Measurements from ENCODE around the gene EHD1.

EHD1 gene

DNA sequence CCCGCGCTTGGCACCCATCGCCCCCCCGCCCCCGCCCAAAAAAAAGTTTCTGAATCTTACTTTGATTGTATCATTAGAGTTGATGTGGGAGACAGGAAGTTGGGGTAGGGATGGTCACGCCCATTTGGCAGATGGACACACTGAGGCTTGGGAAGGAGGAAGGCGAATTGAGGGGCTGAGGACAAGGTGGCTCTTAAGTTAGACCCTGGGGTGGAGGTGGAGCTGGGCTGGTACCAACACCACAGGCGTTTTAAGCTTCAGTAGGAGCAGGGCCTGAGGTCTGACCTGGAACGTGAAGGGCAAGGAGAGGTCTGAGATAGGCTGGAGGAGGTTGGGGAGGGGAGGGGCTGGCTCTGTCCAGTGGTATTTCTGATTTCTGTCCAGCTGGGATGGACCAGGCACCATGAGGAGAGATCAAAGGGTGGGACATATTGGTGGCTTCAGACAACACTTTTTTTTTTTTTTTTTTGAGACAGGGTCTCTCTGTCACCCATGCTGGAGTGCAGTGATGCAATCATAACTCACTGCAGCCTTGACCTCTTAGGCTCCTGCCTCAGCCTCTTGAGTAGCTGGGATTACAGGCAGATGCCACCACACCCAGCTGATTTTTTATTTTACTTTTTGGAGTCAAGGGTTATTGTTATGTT, 33.2 kb downstream of the EHD1 start:
- DNase-seq (ENCODE audit: extremely low spot score), result no peak
- TF ChIP-seq CTCF (IDR thresholded peaks at IDR 0.05; ENCODE audit: control extremely low read depth, extremely low read depth, low read depth, missing control alignments), result no peak
- CTCF ChIA-PET, result interaction anchor here (1.3 to 33.1 kb wide), 9 partner anchors 10 to 276 kb away, joined by 3 to 1137 read pairs (median 11); partner anchors contain the start of genes ARL2, BATF2, EHD1 and TM7SF2
- POLR2A ChIA-PET, result interaction anchor here (1.4 to 11.9 kb wide), 2 partner anchors 31 to 272 kb away, joined by 3 to 129 read pairs; partner anchors contain the start of genes EHD1 and ZNHIT2

DNA sequence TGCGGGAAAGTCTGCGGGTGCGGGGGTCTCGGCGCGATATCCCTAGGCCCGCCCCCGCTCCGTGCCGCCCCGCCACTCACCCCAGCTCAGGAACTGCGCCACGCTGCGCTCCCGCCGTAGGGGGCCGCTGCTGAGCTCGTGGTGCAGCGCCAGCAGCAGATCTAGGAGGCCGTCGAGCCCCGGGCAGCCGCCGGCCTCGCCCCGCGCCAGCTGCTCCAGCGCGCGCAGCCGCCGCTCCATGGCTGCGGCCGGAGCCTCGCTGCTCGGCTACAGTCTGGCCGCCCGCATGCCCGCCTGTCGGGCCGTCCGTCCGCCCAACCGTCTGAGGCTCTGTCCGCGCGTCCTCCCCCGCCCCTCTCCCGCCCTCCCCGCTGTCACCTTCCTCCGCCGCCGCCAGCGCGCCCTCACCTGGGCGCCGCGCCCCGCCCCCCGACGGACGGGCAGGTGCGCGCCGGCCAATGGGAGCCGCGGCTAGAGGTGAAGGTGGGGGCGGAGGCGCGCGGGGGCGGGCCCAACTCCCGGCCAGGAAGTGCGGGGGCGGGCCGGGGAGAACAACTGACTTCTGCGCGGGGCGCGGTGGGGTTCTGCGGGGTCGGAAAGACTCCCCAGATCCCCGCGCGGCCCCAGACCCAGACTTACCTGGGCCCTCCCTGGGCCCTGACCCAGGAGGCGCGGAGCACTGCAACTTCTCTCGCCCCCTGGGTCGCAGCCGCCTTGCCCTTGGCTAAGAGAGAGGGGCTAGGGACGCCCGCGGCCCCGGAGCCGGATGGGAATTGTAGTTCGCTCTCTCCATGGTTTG, 33.9 kb downstream of the EHD1 start, which contains the start of gene CDC42BPG:
Gene CDC42BPG (minus strand): TSS at position 324 of the 799 bp plus-strand sequence. CDS start 84 bp downstream, at position 240.
- ChIA-PET POLR2A (interaction anchor here (1.4 to 11.9 kb wide), 2 partner anchors 31 to 273 kb away, joined by 3 to 129 read pairs; partner anchors contain the start of genes EHD1 and ZNHIT2), CTCF (interaction anchor here (0.8 to 33.1 kb wide), 18 partner anchors 8 to 277 kb away, joined by 3 to 1137 read pairs (median 4); partner anchors contain the start of genes ARL2, EHD1 and TM7SF2)
- DNase-seq (ENCODE audit: extremely low spot score), result peak; percentile 83
- TF ChIP-seq CTCF (IDR thresholded peaks at IDR 0.05; ENCODE audit: control extremely low read depth, extremely low read depth, low read depth, missing control alignments), result peak; percentile 82

GRCh38 chr11:64843686-64844329, 34.6 kb downstream of the EHD1 start:
- no peak for DNase-seq (ENCODE audit: extremely low spot score)
- POLR2A ChIA-PET, result interaction anchor here (1.4 kb wide), 1 partner anchor 274 kb away, joined by 3 read pairs; the partner anchor contains the start of gene ZNHIT2
- TF ChIP-seq CTCF (IDR thresholded peaks at IDR 0.05; ENCODE audit: control extremely low read depth, extremely low read depth, low read depth, missing control alignments), result no peak
- CTCF ChIA-PET, result interaction anchor here (0.8 to 33.1 kb wide), 15 partner anchors 8 to 267 kb away, joined by 3 to 1137 read pairs (median 4); partner anchors contain the start of genes ARL2, EHD1 and TM7SF2

DNA sequence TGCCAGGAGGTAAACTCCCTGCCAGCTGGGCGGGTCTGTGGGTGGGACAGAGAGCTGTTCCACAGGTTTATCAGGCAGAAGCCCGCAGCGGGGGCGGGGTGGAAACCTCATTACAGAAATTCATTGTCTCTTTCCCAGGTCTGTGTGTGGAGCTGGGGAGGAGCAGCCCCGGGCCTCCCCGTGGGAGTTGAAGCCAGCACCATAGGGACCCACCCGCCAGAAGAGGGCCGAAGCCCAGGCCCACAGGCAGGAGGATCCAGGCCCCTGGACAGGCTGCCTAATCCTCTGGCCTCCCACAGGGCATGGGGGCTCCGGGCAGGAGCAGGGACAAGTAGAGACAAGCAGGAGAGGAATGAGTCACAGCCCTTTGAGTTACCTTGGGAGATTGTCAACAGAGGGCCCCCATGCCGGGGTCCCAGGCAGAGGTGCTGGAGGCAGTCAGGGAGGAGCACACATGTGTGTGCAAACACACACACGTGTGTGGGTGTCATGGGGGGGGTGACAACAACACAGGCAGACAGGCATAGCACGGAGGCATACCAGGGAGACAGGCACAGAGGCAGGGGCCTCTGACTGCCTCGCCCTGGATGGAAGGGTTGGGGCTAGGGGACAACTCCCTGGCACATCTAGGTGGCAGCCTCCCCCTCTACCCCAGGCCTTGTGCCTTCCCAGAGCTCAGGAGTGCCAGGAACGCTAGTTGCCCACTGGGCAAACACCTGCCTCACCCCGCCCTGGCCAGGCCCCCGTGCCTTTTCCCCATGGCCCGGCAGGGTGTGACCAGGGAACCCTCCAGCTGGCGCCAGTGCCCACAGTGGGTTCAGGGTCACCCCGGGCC, 35.4 kb downstream of the EHD1 start:
- no peak for DNase-seq (ENCODE audit: extremely low spot score)
- ChIA-PET POLR2A (no interaction called here), CTCF (interaction anchor here (1.0 to 33.1 kb wide), 7 partner anchors 10 to 268 kb away, joined by 3 to 1137 read pairs (median 4); partner anchors contain the start of genes EHD1 and TM7SF2)
- no peak for TF ChIP-seq CTCF (IDR thresholded peaks at IDR 0.05; ENCODE audit: control extremely low read depth, extremely low read depth, low read depth, missing control alignments)

GRCh38 chr11:64842366-64842759, 36.1 kb downstream of the EHD1 start:
- no peak for DNase-seq (ENCODE audit: extremely low spot score)
- ChIA-PET CTCF (interaction anchor here (1.0 to 33.1 kb wide), 3 partner anchors 20 to 171 kb away, joined by 4 to 1137 read pairs (median 356); partner anchors contain the start of gene EHD1), POLR2A (no interaction called here)
- TF ChIP-seq CTCF (IDR thresholded peaks at IDR 0.05; ENCODE audit: control extremely low read depth, extremely low read depth, low read depth, missing control alignments), result no peak

Data from GM10248 (cell line).